ENCODE data around the gene GGCX.

GGCX gene

DNA sequence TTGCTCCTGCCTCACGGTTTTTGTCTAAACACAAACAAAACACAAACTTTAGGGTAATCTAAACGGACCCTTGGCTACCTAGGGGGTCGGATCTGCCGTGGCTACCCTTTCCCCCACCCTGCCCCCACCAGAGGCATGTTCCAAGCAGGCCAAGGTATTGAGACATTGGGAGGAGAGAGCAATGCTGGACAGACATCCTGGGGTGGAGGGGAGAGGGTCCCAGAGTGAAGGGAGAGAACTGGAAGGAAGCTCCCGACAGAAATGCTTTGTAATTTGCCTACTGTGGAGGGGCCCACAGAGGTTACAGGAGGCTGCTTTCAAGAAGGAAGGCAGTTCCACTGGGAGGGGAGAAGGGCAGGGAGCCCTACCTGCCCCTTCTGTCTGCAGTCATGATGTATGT is 36.3 kb downstream of the GGCX start:
- no peak overlapping the region for H3K4me3 ChIP-seq (ENCODE audit: low read depth, low read length)
- no peak for DNase-seq (ENCODE audit: low read depth)
- TF ChIP-seq CTCF (IDR thresholded peaks at IDR 0.05; ENCODE audit: insufficient read depth, low read depth, low read length, missing control alignments) = no peak

- TF ChIP-seq CTCF (IDR thresholded peaks at IDR 0.05; ENCODE audit: insufficient read depth, low read depth, low read length, missing control alignments) = no peak
- H3K4me3 ChIP-seq (ENCODE audit: low read depth, low read length) = no peak overlapping the region
- no peak for DNase-seq (ENCODE audit: low read depth)
Measured at GRCh38 chr2:85524336-85524908, 36.9 kb downstream of the GGCX start.

GRCh38 chr2:85523903-85524335 is 37.4 kb downstream of the GGCX start:
- no peak for DNase-seq (ENCODE audit: low read depth)
- H3K4me3 ChIP-seq (ENCODE audit: low read depth, low read length) = no peak overlapping the region
- TF ChIP-seq CTCF (IDR thresholded peaks at IDR 0.05; ENCODE audit: insufficient read depth, low read depth, low read length, missing control alignments) = no peak

- H3K4me3 ChIP-seq (ENCODE audit: low read depth, low read length) = no peak overlapping the region
- no peak for TF ChIP-seq CTCF (IDR thresholded peaks at IDR 0.05; ENCODE audit: insufficient read depth, low read depth, low read length, missing control alignments)
- DNase-seq (ENCODE audit: low read depth) = no peak
Measured at GRCh38 chr2:85523062-85523902, 38.0 kb downstream of the GGCX start.

DNA sequence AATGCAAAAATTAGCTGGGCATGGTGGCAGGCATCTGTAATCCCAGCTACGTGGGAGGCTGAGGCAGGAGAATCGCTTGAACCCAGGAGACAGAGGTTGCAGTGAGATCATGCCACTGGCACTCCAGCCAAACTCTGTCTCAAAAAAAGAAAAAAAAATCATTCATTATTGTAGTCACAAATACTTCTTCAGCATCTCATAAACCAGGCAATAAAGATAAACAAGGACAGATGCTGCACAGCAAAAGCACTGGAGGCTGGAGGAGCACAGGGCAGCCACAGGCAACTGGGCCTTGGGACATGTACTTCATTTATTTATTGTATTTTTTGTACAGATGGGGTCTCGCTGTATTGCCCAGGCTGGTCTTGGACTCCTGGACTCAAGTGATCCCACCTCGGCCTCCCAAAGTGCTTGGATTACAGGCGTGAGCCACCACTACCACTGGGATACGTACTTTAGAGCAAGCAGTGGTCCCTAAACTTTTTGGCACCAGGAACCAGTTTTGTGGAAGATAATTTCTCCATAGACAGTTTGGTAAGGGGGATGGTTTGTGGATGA is 39.1 kb downstream of the GGCX start:
- TF ChIP-seq CTCF (IDR thresholded peaks at IDR 0.05; ENCODE audit: insufficient read depth, low read depth, low read length, missing control alignments) = no peak
- H3K4me3 ChIP-seq (ENCODE audit: low read depth, low read length) = no peak overlapping the region
- DNase-seq (ENCODE audit: low read depth) = no peak

DNA sequence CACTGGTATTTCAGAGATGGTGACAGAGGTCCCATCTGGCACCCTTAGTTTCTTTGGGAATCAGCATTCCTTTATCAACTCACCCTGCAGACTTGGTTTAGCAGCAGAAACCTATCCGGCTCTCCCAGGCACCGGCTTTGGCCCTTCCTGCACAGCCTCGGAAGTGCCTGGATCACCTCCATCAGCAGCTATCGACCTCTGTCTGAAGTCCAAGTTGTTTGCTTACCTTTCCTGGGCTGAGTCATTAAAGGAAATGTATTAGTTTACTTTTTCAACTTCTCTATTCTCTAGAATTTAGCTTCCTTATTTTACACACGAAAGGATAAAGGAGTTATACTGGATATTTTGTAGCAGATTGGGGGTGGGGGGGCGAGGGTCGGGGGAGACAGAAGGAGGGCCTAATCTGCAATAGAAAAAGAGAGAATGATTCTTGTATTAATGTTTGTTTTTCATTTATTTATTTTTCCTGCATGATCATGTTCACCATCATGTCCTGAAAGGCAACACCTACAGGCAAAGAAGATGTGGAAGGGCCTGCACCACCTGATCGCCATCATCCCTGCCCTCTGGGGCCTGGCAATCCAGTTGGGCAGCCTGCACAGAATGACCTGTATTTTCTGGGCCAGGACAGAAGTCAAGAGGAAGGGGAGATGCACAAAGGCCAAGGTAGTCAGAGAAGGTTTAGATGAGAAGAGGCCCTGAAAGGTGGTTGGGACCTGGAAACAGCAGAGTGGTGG is 44.5 kb downstream of the GGCX start:
- no peak for DNase-seq (ENCODE audit: low read depth)
- TF ChIP-seq CTCF (IDR thresholded peaks at IDR 0.05; ENCODE audit: insufficient read depth, low read depth, low read length, missing control alignments) = no peak
- no peak overlapping the region for H3K4me3 ChIP-seq (ENCODE audit: low read depth, low read length)
